IMR-90 (cell line): Measurements from ENCODE around the gene KCNJ3. TPM values are rescaled to one million over a fixed set of nuclear protein-coding genes. Genes with fewer than 3 reads are reported as not detected.

Source experiments
- ATAC-seq: fragments of 200-7000 bp; cut with Tn5 transposase; 2 replicates; pipeline ENCODE4 v1.9.1; 2020; ENCODE audit warnings: low read depth, mild to moderate bottlenecking, moderate library complexity
- BruUV-seq: library from RNA; stranded (reverse); fragments of 400-500 nt; replicated peaks from 2 replicates; lab custom pipeline; 2021; lab: Mats Ljungman, UMichigan
- CTCF ChIA-PET: fragments of 300-600 bp; formaldehyde crosslinking; extraction: SDS; loops from one replicate; lab custom pipeline; 2021; ENCODE audit warnings: antibody characterized with exemption; lab: Yijun Ruan, JAX
- POLR2A ChIA-PET: fragments of 300-600 bp; sonication (Branson Sonifier 250); formaldehyde crosslinking; loops from one replicate; lab custom pipeline; 2022; ENCODE audit warnings: antibody characterized with exemption; ENCODE audit not compliant: unreplicated experiment; lab: Charles Lee
- DNase-seq: peaks from one replicate; pipeline ENCODE4 v3.0.0; 2013
- H2AFZ ChIP-seq: replicated peaks from 2 replicates; pipeline ENCODE3; 2013; ENCODE audit warnings: low read length, mild to moderate bottlenecking; ENCODE audit not compliant: poor library complexity
- H2AK5ac ChIP-seq: 2 replicates; pipeline ENCODE4 v1.6.1; 2013; ENCODE audit warnings: low read depth, low read length, inconsistent platforms
- H2AK9ac ChIP-seq: replicated peaks from 2 replicates; pipeline ENCODE3; 2013; ENCODE audit warnings: mild to moderate bottlenecking, low read depth, low read length, moderate library complexity; ENCODE audit not compliant: poor library complexity
- H2BK120ac ChIP-seq: 2 replicates; pipeline ENCODE4 v1.6.1; 2013; ENCODE audit warnings: low read depth, low read length, inconsistent platforms
- H2BK15ac ChIP-seq: 3 replicates; pipeline ENCODE4 v1.6.1; 2013; ENCODE audit warnings: low read depth, low read length, inconsistent platforms
- H2BK20ac ChIP-seq: 2 replicates; pipeline ENCODE4 v1.6.1; 2013; ENCODE audit warnings: low read depth, mild to moderate bottlenecking, inconsistent platforms, low read length, moderate library complexity
- H2BK5ac ChIP-seq: 2 replicates; pipeline ENCODE4 v1.6.1; 2013; ENCODE audit warnings: mild to moderate bottlenecking, low read depth, low read length, inconsistent platforms; ENCODE audit not compliant: poor library complexity, severe bottlenecking
- H3K14ac ChIP-seq: replicated peaks from 2 replicates; pipeline ENCODE4 v1.6.1; 2013; ENCODE audit warnings: low read depth, low read length, inconsistent platforms
- H3K18ac ChIP-seq: 2 replicates; pipeline ENCODE4 v1.6.1; 2013; ENCODE audit warnings: low read depth, low read length, control low read depth
- H3K23ac ChIP-seq: 2 replicates; pipeline ENCODE4 v1.6.1; 2013; ENCODE audit warnings: low read depth, low read length, inconsistent platforms
- H3K27ac ChIP-seq: 2 replicates; pipeline ENCODE4 v1.5.1; 2013; ENCODE audit warnings: mild to moderate bottlenecking, control low read depth, low read length; ENCODE audit not compliant: insufficient read depth
- H3K27me3 ChIP-seq: 2 replicates; pipeline ENCODE4 v1.6.1; 2013; ENCODE audit warnings: low read length; ENCODE audit not compliant: control insufficient read depth, insufficient read depth
- H3K36me3 ChIP-seq: 2 replicates; pipeline ENCODE4 v1.6.1; 2013; ENCODE audit warnings: low read length, mixed read lengths; ENCODE audit not compliant: control insufficient read depth, insufficient read depth
- H3K4ac ChIP-seq: 2 replicates; pipeline ENCODE4 v1.6.1; 2013; ENCODE audit warnings: low read depth, low read length, inconsistent platforms
- H3K4me1 ChIP-seq: 2 replicates; pipeline ENCODE4 v1.6.1; 2013; ENCODE audit warnings: low read length, mixed read lengths; ENCODE audit not compliant: control insufficient read depth, insufficient read depth
- H3K4me2 ChIP-seq: 2 replicates; pipeline ENCODE4 v1.6.1; 2013; ENCODE audit warnings: low read depth, mild to moderate bottlenecking, control low read depth, low read length, moderate library complexity
- H3K4me3 ChIP-seq: 2 replicates; pipeline ENCODE4 v1.5.1; 2013; ENCODE audit warnings: low read depth, mild to moderate bottlenecking, control low read depth, low read length, moderate library complexity; ENCODE audit not compliant: insufficient read depth
- H3K56ac ChIP-seq: 2 replicates; pipeline ENCODE4 v1.6.1; 2013; ENCODE audit warnings: low read length, inconsistent platforms; ENCODE audit not compliant: insufficient read depth; ENCODE audit errors: extremely low read depth
- H3K79me1 ChIP-seq, 2 experiments: 2 replicates each; pipeline ENCODE4 v1.6.1; 2013; ENCODE audit warnings: low read length in 2 of 2, inconsistent platforms in 1 of 2, low read depth in 1 of 2
- H3K9ac ChIP-seq: 2 replicates; pipeline ENCODE4 v1.6.1; 2013; ENCODE audit warnings: low read depth, low read length, control low read depth
- H3K9me1 ChIP-seq: 2 replicates; pipeline ENCODE4 v1.6.1; 2013; ENCODE audit warnings: low read length, inconsistent platforms; ENCODE audit not compliant: insufficient read depth
- H3K9me3 ChIP-seq: 2 replicates; pipeline ENCODE4 v1.6.1; 2013; ENCODE audit warnings: low read length; ENCODE audit not compliant: control insufficient read depth, insufficient read depth
- H4K20me1 ChIP-seq: 2 replicates; pipeline ENCODE4 v1.6.1; 2013; ENCODE audit warnings: low read length, inconsistent platforms; ENCODE audit not compliant: insufficient read depth
- H4K5ac ChIP-seq: 2 replicates; pipeline ENCODE4 v1.6.1; 2013; ENCODE audit warnings: mild to moderate bottlenecking, low read depth, low read length, control low read depth
- H4K8ac ChIP-seq, 2 experiments: 2 replicates each; pipeline ENCODE4 v1.6.1; 2013; ENCODE audit warnings: low read depth in 2 of 2, low read length in 2 of 2, control low read depth in 1 of 2, inconsistent platforms in 1 of 2
- H4K91ac ChIP-seq: 2 replicates; pipeline ENCODE4 v1.6.1; 2013; ENCODE audit warnings: low read depth, low read length, inconsistent platforms; ENCODE audit not compliant: insufficient read depth
- BHLHE40 ChIP-seq: fragments of 150-350 bp; IDR thresholded peaks from 2 replicates; pipeline ENCODE4 v1.6.1; 2016; ENCODE audit warnings: mild to moderate bottlenecking, low read depth, low read length
- CEBPB ChIP-seq: IDR thresholded peaks from 2 replicates; pipeline ENCODE4 v1.6.1; 2012; ENCODE audit warnings: low read depth, low read length, improper control_type of control experiment
- FOS ChIP-seq: fragments of 150-350 bp; IDR thresholded peaks from 2 replicates; pipeline ENCODE4 v1.6.1; 2016; ENCODE audit warnings: low read depth, low read length
- MAZ ChIP-seq: IDR thresholded peaks from 2 replicates; pipeline ENCODE4 v1.6.1; 2012; ENCODE audit warnings: low read depth, mild to moderate bottlenecking, low read length, improper control_type of control experiment, moderate library complexity, borderline replicate concordance
- NFE2L2 ChIP-seq: fragments of 150-350 bp; IDR thresholded peaks from 2 replicates; pipeline ENCODE4 v1.6.1; 2016; ENCODE audit warnings: low read depth, mild to moderate bottlenecking, low read length
- WGBS, 2 experiments: methylation state at CpG; one replicate each; pipeline versions ENCODE4 v1.1.5 to v1.1.7; 2013; ENCODE audit warnings: missing lambda C conversion rate in 2 of 2; ENCODE audit not compliant: insufficient read length in 1 of 2; ENCODE audit errors: extremely low coverage in 2 of 2; 5-methylcytosine and 5-hydroxymethylcytosine counted together
- dilution Hi-C: fragments of 300-500 bp; cut with HindIII; formaldehyde crosslinking; loops from one replicate; pipeline ENCODE4 v1.14.3; 2018; ENCODE audit warnings: low sequenced_read_pairs; ENCODE audit not compliant: unreplicated experiment
- in situ Hi-C: fragments of 300-500 bp; cut with MboI; formaldehyde crosslinking; loops from 3 replicates; pipeline ENCODE4 v1.14.3; 2019; ENCODE audit warnings: low sequenced_read_pairs, inconsistent platforms, mixed read lengths
- intact Hi-C: fragments of 100-400 bp; cut with micrococcal nuclease; formaldehyde crosslinking; loops from 2 replicates; pipeline ENCODE4 v1.10.0; 2022
- polyA plus RNA-seq, 3 experiments: library from polyadenylated mRNA; depleted of rRNA; stranded (reverse); fragments of >200 nt; gene quantifications; 2 replicates each; pipeline ENCODE4 v1.2.3, GENCODE V29; 2012; ENCODE audit warnings: low replicate concordance in 1 of 3
- total RNA-seq: library from RNA; depleted of rRNA; stranded (reverse); fragments of >200 nt; gene quantifications from 2 replicates; pipeline ENCODE4 v1.2.3, GENCODE V29; 2012
- TF ChIP-seq, protein P1 (sequence below): conservative IDR thresholded peaks from 2 replicates; pipeline ENCODE4 v1.5.1; 2012; ENCODE audit warnings: mild to moderate bottlenecking, low read depth, low read length, improper control_type of control experiment

The KCNJ3 gene
- total and polyA plus RNA-seq, 2 of the 4 experiments (the other 2 are of a cell fraction), result not detected

DNA sequence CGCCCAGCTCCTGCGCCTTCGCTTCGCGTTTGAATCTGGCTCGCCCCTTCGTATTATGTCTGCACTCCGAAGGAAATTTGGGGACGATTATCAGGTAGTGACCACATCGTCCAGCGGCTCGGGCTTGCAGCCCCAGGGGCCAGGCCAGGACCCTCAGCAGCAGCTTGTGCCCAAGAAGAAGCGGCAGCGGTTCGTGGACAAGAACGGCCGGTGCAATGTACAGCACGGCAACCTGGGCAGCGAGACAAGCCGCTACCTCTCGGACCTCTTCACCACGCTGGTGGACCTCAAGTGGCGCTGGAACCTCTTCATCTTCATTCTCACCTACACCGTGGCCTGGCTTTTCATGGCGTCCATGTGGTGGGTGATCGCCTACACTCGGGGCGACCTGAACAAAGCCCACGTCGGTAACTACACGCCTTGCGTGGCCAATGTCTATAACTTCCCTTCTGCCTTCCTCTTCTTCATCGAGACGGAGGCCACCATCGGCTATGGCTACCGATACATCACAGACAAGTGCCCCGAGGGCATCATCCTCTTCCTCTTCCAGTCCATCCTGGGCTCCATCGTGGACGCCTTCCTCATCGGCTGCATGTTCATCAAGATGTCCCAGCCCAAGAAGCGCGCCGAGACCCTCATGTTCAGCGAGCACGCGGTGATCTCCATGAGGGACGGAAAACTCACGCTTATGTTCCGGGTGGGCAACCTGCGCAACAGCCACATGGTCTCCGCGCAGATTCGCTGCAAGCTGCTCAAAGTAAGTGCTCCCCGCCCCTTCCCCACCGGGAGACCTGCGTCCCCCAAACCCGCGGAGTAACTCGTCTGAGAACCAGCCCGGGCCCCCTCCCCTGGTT lies 453 bp downstream of the KCNJ3 start (continued):
- TF ChIP-seq, protein P1, sequence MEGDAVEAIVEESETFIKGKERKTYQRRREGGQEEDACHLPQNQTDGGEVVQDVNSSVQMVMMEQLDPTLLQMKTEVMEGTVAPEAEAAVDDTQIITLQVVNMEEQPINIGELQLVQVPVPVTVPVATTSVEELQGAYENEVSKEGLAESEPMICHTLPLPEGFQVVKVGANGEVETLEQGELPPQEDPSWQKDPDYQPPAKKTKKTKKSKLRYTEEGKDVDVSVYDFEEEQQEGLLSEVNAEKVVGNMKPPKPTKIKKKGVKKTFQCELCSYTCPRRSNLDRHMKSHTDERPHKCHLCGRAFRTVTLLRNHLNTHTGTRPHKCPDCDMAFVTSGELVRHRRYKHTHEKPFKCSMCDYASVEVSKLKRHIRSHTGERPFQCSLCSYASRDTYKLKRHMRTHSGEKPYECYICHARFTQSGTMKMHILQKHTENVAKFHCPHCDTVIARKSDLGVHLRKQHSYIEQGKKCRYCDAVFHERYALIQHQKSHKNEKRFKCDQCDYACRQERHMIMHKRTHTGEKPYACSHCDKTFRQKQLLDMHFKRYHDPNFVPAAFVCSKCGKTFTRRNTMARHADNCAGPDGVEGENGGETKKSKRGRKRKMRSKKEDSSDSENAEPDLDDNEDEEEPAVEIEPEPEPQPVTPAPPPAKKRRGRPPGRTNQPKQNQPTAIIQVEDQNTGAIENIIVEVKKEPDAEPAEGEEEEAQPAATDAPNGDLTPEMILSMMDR, result no peak

DNA sequence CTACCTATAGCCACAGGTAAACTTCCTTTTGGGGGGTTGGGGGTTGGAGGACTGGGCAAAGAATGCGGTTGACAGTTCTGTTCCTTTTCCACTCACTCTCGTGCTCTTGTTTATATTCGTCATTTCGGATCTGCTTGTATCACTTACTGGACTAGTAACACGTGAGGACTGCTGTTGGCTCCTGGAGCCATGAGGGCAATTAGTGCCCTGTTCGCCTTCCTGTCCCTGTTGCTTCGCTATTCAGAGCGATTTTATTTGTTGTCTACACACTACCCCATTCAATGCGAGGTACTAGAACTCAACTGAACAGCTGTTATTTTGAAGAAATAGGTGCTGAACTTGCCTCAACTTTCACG lies 1.1 kb downstream of the KCNJ3 start:
- H3K56ac ChIP-seq, result no peak overlapping the region
- H4K91ac ChIP-seq, result no peak overlapping the region
- no peaks in the 10 kb centered on the region for H3K27me3 ChIP-seq
- no peaks in the 10 kb centered on the region for H3K79me1 ChIP-seq
- no peak overlapping the region for H2AK9ac ChIP-seq
- H2BK15ac ChIP-seq, result no peak overlapping the region
- no peak overlapping the region for H3K23ac ChIP-seq
- H4K8ac ChIP-seq, result no peak overlapping the region
- H3K36me3 ChIP-seq, result no peaks in the 10 kb centered on the region
- TF ChIP-seq MAZ (no peak), CEBPB (no peak), NFE2L2 (no peak), BHLHE40 (no peak), FOS (no peak)
- ATAC-seq, result no peak
- H2BK120ac ChIP-seq, result no peak overlapping the region
- H3K27ac ChIP-seq, result no peak overlapping the region
- no peak overlapping the region for H3K4ac ChIP-seq
- H3K9ac ChIP-seq, result no peak overlapping the region
- H3K9me3 ChIP-seq, result peaks cover 10% of the 10 kb centered on the region
- WGBS, 2 experiments, result 0% methylated on average over 4 of the region's 10 CpGs; no CpG with 5 or more reads in 1 of the 2 experiments
- no peaks in the 10 kb centered on the region for H3K9me1 ChIP-seq
- no TSS peak for BruUV-seq
- ChIA-PET POLR2A (no interaction called here), CTCF (no interaction called here)
- no peak overlapping the region for H2AK5ac ChIP-seq
- intact Hi-C loops (no loop called here), in situ Hi-C loops (no loop called here), dilution Hi-C loops (no loop called here)
- H4K20me1 ChIP-seq, result no peaks in the 10 kb centered on the region
- H2BK5ac ChIP-seq, result no peak overlapping the region
- DNase-seq, result no peak
- no peaks in the 10 kb centered on the region for H3K4me1 ChIP-seq
- no peak overlapping the region for H3K4me2 ChIP-seq
- no peak overlapping the region for H2BK20ac ChIP-seq
- H3K18ac ChIP-seq, result no peak overlapping the region
- no peak overlapping the region for H3K4me3 ChIP-seq
- no peak overlapping the region for H4K5ac ChIP-seq
- H2AFZ ChIP-seq, result no peak overlapping the region
- no peak overlapping the region for H3K14ac ChIP-seq
